ENCODE data around the gene SFXN1.

DNA sequence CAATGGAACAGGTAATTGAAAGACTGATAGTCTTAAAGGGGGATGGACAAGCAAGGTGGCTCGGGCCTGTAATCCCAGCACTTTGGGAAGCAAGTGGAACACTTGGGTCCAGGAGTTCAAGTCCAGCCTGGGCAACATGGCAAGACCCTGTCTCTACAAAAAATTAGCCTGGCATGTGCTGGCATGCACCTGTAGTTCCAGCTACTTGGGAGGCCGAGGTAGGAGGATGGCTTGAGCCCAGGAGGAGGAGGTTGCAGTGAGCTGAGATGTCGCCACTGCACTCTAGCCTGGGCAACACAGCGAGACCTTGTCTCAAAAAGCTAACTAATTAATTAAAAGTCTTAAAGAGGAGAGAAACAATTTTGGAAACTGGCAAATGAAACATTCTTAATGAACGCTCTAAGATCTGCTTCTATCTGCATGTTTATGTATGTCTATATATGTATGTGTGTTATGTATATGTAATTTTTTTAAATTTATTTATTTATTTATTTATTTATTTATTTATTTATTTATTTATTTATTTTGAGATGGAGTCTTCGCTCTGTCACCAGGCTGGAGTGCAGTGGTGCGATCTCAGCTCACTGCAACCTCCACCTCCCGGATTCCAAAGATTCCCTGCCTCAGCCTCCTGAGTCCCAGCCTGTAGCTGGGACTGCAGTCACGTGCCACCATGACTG is 80.6 kb downstream of the SFXN1 start:
- no peak for TF ChIP-seq POLR2A (conservative IDR thresholded peaks at IDR 0.05)
- TF ChIP-seq, protein P1, sequence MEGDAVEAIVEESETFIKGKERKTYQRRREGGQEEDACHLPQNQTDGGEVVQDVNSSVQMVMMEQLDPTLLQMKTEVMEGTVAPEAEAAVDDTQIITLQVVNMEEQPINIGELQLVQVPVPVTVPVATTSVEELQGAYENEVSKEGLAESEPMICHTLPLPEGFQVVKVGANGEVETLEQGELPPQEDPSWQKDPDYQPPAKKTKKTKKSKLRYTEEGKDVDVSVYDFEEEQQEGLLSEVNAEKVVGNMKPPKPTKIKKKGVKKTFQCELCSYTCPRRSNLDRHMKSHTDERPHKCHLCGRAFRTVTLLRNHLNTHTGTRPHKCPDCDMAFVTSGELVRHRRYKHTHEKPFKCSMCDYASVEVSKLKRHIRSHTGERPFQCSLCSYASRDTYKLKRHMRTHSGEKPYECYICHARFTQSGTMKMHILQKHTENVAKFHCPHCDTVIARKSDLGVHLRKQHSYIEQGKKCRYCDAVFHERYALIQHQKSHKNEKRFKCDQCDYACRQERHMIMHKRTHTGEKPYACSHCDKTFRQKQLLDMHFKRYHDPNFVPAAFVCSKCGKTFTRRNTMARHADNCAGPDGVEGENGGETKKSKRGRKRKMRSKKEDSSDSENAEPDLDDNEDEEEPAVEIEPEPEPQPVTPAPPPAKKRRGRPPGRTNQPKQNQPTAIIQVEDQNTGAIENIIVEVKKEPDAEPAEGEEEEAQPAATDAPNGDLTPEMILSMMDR (IDR thresholded peaks at IDR 0.05 in 2 of 3, conservative IDR thresholded peaks at IDR 0.05 in 1 of 3; ENCODE audit: insufficient read depth in 2 of 3, low read depth in 1 of 3, low read length in 3 of 3), result no peak
- TF ChIP-seq ZNF696 (CRISPR knock-in tag; conservative IDR thresholded peaks at IDR 0.05), result no peak
- TF ChIP-seq RAD21 (CRISPR knock-in tag; conservative IDR thresholded peaks at IDR 0.05 in 1 of 2, IDR thresholded peaks at IDR 0.05 in 1 of 2), result no peak

Measured in K562 (cell line).